ENCODE data around the gene PCDH11Y.
"Not testable (repeated sequence)": the region's sequence is repeated elsewhere in the genome, so short reads cannot be mapped to it uniquely, and the experiment has no call there.

PCDH11Y gene

GRCh38 chrY:5000057-5000456, at the start of gene PCDH11Y:
PCDH11Y (plus strand) TSS chrY:5000296; CDS start chrY:5057100, 56,804 bp downstream.
- not testable (repeated sequence) for DNase-seq (ENCODE audit: low read depth in 3 of 3)

GRCh38 chrY:4967894-4968293, 32.2 kb upstream of the PCDH11Y start:
- not testable (repeated sequence) for DNase-seq (ENCODE audit: low read depth in 3 of 3)

- not testable (repeated sequence) for DNase-seq (ENCODE audit: low read depth in 3 of 3)
Measured at GRCh38 chrY:4991743-4992400, 8.2 kb upstream of the PCDH11Y start.

GRCh38 chrY:4994892-4995291, 5.2 kb upstream of the PCDH11Y start:
- not testable (repeated sequence) for DNase-seq (ENCODE audit: low read depth in 3 of 3)

- not testable (repeated sequence) for DNase-seq (ENCODE audit: low read depth in 3 of 3)
Measured at GRCh38 chrY:5002476-5003184, 2.5 kb downstream of the PCDH11Y start.

GRCh38 chrY:5038972-5039523, 39.0 kb downstream of the PCDH11Y start:
- not testable (repeated sequence) for DNase-seq (ENCODE audit: low read depth in 3 of 3)

GRCh38 chrY:5083017-5083416, 82.9 kb downstream of the PCDH11Y start:
- not testable (repeated sequence) for DNase-seq (ENCODE audit: low read depth in 3 of 3)

GRCh38 chrY:5182998-5183397, 182.9 kb downstream of the PCDH11Y start:
- DNase-seq (ENCODE audit: low read depth in 3 of 3): not testable (repeated sequence)

GRCh38 chrY:5215116-5215515, 215.0 kb downstream of the PCDH11Y start:
- not testable (repeated sequence) for DNase-seq (ENCODE audit: low read depth in 3 of 3)

- DNase-seq (ENCODE audit: low read depth in 3 of 3): not testable (repeated sequence)
Measured at GRCh38 chrY:5324931-5325330, 324.8 kb downstream of the PCDH11Y start.

GRCh38 chrY:5342220-5342619, 342.1 kb downstream of the PCDH11Y start:
- DNase-seq (ENCODE audit: low read depth in 3 of 3): not testable (repeated sequence)

GRCh38 chrY:5543705-5544104, 543.6 kb downstream of the PCDH11Y start:
- DNase-seq (ENCODE audit: low read depth in 3 of 3): not testable (repeated sequence)

GRCh38 chrY:5638589-5638988, 638.5 kb downstream of the PCDH11Y start:
- DNase-seq (ENCODE audit: low read depth in 3 of 3): not testable (repeated sequence)

GRCh38 chrY:5679265-5679664, 679.2 kb downstream of the PCDH11Y start:
- not testable (repeated sequence) for DNase-seq (ENCODE audit: low read depth in 3 of 3)

GRCh38 chrY:5708727-5709126, 708.6 kb downstream of the PCDH11Y start:
- DNase-seq (ENCODE audit: low read depth in 3 of 3): not testable (repeated sequence)

GRCh38 chrY:5709788-5710381, 709.8 kb downstream of the PCDH11Y start:
- not testable (repeated sequence) for DNase-seq (ENCODE audit: low read depth in 3 of 3)

GRCh38 chrY:5761403-5761802, 761.3 kb downstream of the PCDH11Y start:
- DNase-seq (ENCODE audit: low read depth in 3 of 3): not testable (repeated sequence)

- DNase-seq (ENCODE audit: low read depth in 3 of 3): not testable (repeated sequence)
Measured at GRCh38 chrY:5776485-5776884, 776.4 kb downstream of the PCDH11Y start.
